ENCODE data around the gene NACC2.

Gene NACC2

DNA sequence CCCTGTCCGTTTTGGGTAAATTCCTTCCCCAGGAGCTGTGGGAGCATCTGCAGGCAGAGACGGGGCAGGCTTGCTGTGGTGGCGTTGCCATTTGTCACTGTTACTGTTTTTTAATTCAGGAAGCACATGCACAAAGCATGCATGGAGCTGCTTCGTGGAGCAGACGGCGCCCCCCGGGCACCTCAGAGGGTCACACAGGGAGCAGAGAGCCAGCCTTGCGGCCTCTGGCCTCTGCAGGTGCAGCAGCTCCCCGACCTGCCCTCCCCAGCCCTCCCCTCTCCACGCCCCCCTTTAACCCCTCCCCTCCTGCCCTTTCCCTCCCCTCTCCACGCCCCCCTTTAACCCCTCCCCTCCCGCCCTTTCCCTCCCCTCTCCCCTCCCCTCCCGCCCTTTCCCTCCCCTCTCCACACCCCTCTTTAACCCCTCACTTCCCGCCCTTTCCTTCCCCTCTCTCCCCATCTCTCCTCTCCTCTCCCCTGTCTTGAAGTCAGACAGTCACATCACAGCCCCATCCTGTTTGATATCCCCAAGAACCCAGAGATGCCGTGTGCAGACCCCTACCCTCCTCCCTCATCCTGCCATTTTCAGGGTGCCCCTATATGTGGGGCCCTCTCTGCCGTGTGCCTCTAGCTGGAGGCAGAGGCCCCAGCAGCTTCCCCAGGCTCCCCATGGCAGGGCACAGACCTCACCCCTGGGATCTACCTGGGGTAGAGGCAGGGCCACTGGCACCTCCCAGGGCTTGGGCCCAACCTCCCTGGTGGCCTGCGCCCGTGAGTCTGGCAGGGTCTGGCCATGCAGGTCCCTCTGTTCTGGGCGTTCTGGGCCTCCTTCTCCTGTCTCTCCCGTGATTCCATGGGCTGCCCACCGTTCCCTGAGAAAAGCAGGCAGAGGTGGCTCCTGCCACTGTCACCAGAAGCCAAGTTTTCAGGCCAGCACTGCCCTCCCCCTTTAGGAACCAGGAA is 104.3 kb downstream of the NACC2 start:
- DNase-seq (ENCODE audit: low read depth), result no peak
- TF ChIP-seq, protein P1, sequence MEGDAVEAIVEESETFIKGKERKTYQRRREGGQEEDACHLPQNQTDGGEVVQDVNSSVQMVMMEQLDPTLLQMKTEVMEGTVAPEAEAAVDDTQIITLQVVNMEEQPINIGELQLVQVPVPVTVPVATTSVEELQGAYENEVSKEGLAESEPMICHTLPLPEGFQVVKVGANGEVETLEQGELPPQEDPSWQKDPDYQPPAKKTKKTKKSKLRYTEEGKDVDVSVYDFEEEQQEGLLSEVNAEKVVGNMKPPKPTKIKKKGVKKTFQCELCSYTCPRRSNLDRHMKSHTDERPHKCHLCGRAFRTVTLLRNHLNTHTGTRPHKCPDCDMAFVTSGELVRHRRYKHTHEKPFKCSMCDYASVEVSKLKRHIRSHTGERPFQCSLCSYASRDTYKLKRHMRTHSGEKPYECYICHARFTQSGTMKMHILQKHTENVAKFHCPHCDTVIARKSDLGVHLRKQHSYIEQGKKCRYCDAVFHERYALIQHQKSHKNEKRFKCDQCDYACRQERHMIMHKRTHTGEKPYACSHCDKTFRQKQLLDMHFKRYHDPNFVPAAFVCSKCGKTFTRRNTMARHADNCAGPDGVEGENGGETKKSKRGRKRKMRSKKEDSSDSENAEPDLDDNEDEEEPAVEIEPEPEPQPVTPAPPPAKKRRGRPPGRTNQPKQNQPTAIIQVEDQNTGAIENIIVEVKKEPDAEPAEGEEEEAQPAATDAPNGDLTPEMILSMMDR (IDR thresholded peaks at IDR 0.05; ENCODE audit: control insufficient read depth, insufficient read depth, low read depth, low read length, missing control alignments), result no peak

GRCh38 chr9:135989722-135990467 is 105.2 kb downstream of the NACC2 start:
- TF ChIP-seq, protein P1 (IDR thresholded peaks at IDR 0.05; ENCODE audit: control insufficient read depth, insufficient read depth, low read depth, low read length, missing control alignments), result no peak
- no peak for DNase-seq (ENCODE audit: low read depth)
- H3K4me3 ChIP-seq (ENCODE audit: control insufficient read depth, low read depth, low read length), result no peak overlapping the region

More for the DNA sequence above, 104.3 kb downstream of the NACC2 start:
- no peak overlapping the region for H3K4me3 ChIP-seq (ENCODE audit: control insufficient read depth, low read depth, low read length)

- no peak for DNase-seq (ENCODE audit: low read depth)
- TF ChIP-seq, protein P1 (IDR thresholded peaks at IDR 0.05; ENCODE audit: control insufficient read depth, insufficient read depth, low read depth, low read length, missing control alignments), result no peak
- no peak overlapping the region for H3K4me3 ChIP-seq (ENCODE audit: control insufficient read depth, low read depth, low read length)
These were observed 105.9 kb downstream of the NACC2 start for GRCh38 chr9:135989157-135989556.

DNA sequence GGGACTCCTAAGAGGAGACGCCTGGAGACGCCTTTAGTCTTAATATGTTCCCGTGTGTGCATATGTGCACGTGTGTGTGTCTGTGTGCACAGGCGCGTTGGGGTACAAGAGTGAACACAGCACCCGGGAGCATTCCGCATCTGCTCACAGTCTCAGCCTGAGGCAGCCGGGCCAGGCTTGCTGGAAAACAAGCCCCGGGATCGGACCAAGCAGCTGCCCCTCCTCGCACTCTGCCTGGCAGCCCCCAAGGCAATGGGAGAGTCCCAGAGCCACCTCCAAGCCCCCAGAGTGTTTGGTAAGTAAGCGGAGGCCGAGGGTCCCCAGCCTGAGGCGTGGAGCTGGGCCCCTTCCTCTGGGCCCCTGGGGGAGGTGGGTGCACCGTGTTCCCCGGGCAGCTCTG is 106.6 kb downstream of the NACC2 start:
- DNase-seq (ENCODE audit: low read depth), result no peak

GRCh38 chr9:135987838-135988404 is 107.2 kb downstream of the NACC2 start:
- TF ChIP-seq, protein P1 (IDR thresholded peaks at IDR 0.05; ENCODE audit: control insufficient read depth, insufficient read depth, low read depth, low read length, missing control alignments), result no peak
- no peak overlapping the region for H3K4me3 ChIP-seq (ENCODE audit: control insufficient read depth, low read depth, low read length)
- DNase-seq (ENCODE audit: low read depth), result no peak

More for the DNA sequence above, 106.6 kb downstream of the NACC2 start:
- H3K4me3 ChIP-seq (ENCODE audit: control insufficient read depth, low read depth, low read length), result no peak overlapping the region
- TF ChIP-seq, protein P1 (IDR thresholded peaks at IDR 0.05; ENCODE audit: control insufficient read depth, insufficient read depth, low read depth, low read length, missing control alignments), result no peak

DNA sequence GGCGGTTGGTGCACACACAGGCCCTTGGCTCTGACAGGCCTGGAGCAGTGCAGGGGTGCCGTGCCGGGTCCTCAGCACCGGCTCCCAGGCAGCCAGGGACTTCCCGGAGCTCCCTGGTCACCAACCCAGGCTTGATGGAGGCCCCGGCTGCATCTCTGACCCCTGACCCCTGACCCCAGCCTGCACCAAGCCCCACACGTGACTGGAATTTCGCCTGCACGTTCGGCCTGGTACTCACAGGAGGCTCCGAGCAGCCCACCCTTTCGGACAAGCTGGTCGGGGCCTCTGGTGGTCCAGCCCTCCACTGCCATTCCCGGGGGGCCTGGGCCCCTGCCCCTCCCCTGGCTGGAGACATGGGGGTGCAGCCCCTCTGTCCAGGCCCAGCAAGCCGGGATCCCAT is 108.5 kb downstream of the NACC2 start:
- TF ChIP-seq, protein P1 (IDR thresholded peaks at IDR 0.05; ENCODE audit: control insufficient read depth, insufficient read depth, low read depth, low read length, missing control alignments), result no peak
- no peak overlapping the region for H3K4me3 ChIP-seq (ENCODE audit: control insufficient read depth, low read depth, low read length)
- no peak for DNase-seq (ENCODE audit: low read depth)
